Hepatocyte (in vitro differentiated cells): ENCODE measurements around the gene ROCK1. TPM values are rescaled to one million over a fixed set of nuclear protein-coding genes. Genes with fewer than 3 reads are reported as not detected.

Source experiments
- DNase-seq: peaks from one replicate; pipeline ENCODE4 v3.0.0-alpha.2; 2016; ENCODE audit warnings: low spot score
- H2AFZ ChIP-seq: fragments of 200-600 bp; sonication (generic); 2 replicates; pipeline ENCODE4 v1.6.0; 2016; ENCODE audit warnings: antibody characterized with exemption, mild to moderate bottlenecking
- H3K27ac ChIP-seq: fragments of 200-600 bp; sonication (generic); 2 replicates; pipeline ENCODE4 v1.5.1; 2016; ENCODE audit warnings: mild to moderate bottlenecking
- H3K27me3 ChIP-seq: fragments of 200-600 bp; sonication (generic); 2 replicates; pipeline ENCODE4 v1.6.1; 2016
- H3K36me3 ChIP-seq: fragments of 200-600 bp; sonication (generic); replicated peaks from 2 replicates; pipeline ENCODE4 v1.5.1; 2016; ENCODE audit warnings: low read depth; ENCODE audit not compliant: insufficient read depth
- H3K4me1 ChIP-seq: fragments of 200-600 bp; sonication (generic); 2 replicates; pipeline ENCODE4 v1.5.1; 2016; ENCODE audit warnings: mild to moderate bottlenecking, moderate library complexity; ENCODE audit not compliant: insufficient read depth
- H3K4me2 ChIP-seq: fragments of 200-600 bp; sonication (generic); 2 replicates; pipeline ENCODE4 v1.6.0; 2016
- H3K4me3 ChIP-seq: fragments of 200-600 bp; sonication (generic); 2 replicates; pipeline ENCODE4 v1.5.1; 2016; ENCODE audit warnings: mild to moderate bottlenecking
- H3K79me2 ChIP-seq: fragments of 200-600 bp; sonication (generic); 2 replicates; pipeline ENCODE4 v1.6.0; 2017; ENCODE audit warnings: mild to moderate bottlenecking
- H3K9me2 ChIP-seq: fragments of 200-600 bp; sonication (generic); replicated peaks from 2 replicates; pipeline ENCODE4 v1.6.0; 2017; ENCODE audit warnings: mild to moderate bottlenecking; ENCODE audit not compliant: insufficient read depth
- H3K9me3 ChIP-seq: fragments of 200-600 bp; sonication (generic); 2 replicates; pipeline ENCODE4 v1.5.1; 2016; ENCODE audit warnings: low read depth, mild to moderate bottlenecking
- H4K20me1 ChIP-seq: fragments of 200-600 bp; sonication (generic); 2 replicates; pipeline ENCODE4 v1.6.0; 2016; ENCODE audit warnings: mild to moderate bottlenecking; ENCODE audit not compliant: insufficient read depth, poor library complexity, severe bottlenecking
- CTCF ChIP-seq: fragments of 200-600 bp; sonication (generic); IDR thresholded peaks from 2 replicates; pipeline ENCODE4 v1.5.1; 2016; ENCODE audit warnings: antibody characterized with exemption, mild to moderate bottlenecking; ENCODE audit not compliant: poor library complexity
- EZH2 ChIP-seq: fragments of 200-600 bp; sonication (generic); IDR thresholded peaks from 2 replicates; pipeline ENCODE4 v1.6.1; 2016; ENCODE audit warnings: antibody characterized with exemption, mild to moderate bottlenecking, borderline replicate concordance
- EZH2phosphoT487 ChIP-seq: fragments of 200-600 bp; sonication (generic); IDR thresholded peaks from one replicate; pipeline ENCODE4 v1.6.1; 2018; ENCODE audit warnings: antibody characterized with exemption, mild to moderate bottlenecking, low read depth, moderate library complexity; ENCODE audit not compliant: unreplicated experiment, severe bottlenecking
- WGBS: methylation state at CpG from one replicate; pipeline ENCODE4 v1.1.6; 2016; ENCODE audit warnings: low lambda C conversion rate; ENCODE audit errors: missing lambda C conversion rate; 5-methylcytosine and 5-hydroxymethylcytosine counted together
- polyA plus RNA-seq: library from polyadenylated mRNA; unstranded; fragments of >200 nt; fragmentation: Nextera tagmentation; extraction: Ambion mirVana; gene quantifications from 2 replicates; pipeline ENCODE4 v1.2.1, GENCODE V29; 2016
- total RNA-seq: library from RNA; depleted of rRNA; stranded (reverse); fragments of >200 nt; gene quantifications from 2 replicates; pipeline ENCODE4 v1.2.3, GENCODE V29; 2014

The ROCK1 gene
- total RNA-seq (41.7 and 42.1 TPM in 2 replicates), polyA plus RNA-seq (22.5 and 29.9 TPM in 2 replicates)

DNA sequence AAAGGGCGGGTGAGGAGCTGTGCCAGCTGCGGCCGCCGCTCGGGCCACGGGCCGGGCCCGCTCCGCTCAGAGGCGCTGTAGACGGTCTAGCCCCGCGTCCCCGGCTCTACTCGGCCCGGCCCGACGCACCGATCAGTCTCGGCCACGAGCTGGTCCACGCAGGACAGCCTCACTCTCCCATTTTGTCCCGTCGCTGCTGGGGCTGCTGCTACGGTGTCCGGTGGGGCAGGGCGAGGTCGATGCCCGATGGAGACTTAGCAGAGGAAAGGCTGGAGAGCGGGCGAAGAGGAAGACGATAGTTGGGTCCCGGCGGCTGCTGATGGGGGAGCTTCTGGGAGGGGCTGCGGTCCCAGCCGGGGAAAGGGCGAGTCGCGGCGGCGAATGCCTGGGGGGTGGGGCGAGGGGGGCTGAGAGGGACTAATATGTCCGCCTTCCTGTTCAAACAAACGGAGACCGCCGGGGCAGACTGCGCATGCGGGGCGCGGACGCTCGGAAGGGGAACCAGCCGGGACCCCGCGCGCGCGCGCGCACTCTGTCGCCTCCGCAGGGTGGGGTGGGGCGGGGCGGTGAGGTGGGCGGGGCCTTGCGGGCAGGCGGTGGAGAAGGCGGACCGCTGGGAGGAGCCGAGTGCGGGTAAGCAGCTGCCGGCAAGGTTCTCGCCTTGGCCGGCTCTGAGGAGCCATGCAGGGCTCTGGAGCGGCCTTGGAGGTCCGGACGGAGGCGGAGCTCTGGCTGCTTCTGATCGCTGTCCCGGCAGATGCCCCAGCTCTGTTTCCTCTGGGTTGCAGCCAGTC is at the start of gene ROCK1:
Gene ROCK1 (minus strand): TSS at position 468 of the 794 bp plus-strand sequence. CDS start 903 bp downstream, outside the sequence.
- Histone ChIP-seq H3K9me3 (no peaks in the 10 kb centered on the region), H3K9me2 (no peaks in the 10 kb centered on the region), H3K4me2 (peak within 1 kb of the TSS; percentile 90), H3K27ac (peak within 1 kb of the TSS; percentile 98), H3K79me2 (peaks cover 48% of the 10 kb centered on the region), H3K36me3 (no peaks in the 10 kb centered on the region), H3K27me3 (no peaks in the 10 kb centered on the region), H3K4me3 (peak within 1 kb of the TSS; percentile 79), H4K20me1 (peaks cover 42% of the 10 kb centered on the region), H2AFZ (peak within 1 kb of the TSS; percentile 88), H3K4me1 (peaks cover 15% of the 10 kb centered on the region)
- peak; percentile 99 for DNase-seq
- WGBS = under 1% methylated on average over 45 of the region's 80 CpGs
- TF ChIP-seq EZH2 (no peak), CTCF (no peak), EZH2phosphoT487 (no peak)

GRCh38 chr18:21155443-21155842 is 43.8 kb upstream of the ROCK1 start:
- no peaks in the 10 kb centered on the region for H3K4me1 ChIP-seq
- H3K4me3 ChIP-seq = no peak overlapping the region
- H3K4me2 ChIP-seq = no peak overlapping the region
- H3K36me3 ChIP-seq = no peaks in the 10 kb centered on the region
- DNase-seq = no peak
- WGBS = 85% methylated on average over 1 of the region's 1 CpG
- no peak for TF ChIP-seq EZH2
- no peak for TF ChIP-seq CTCF
- no peak for TF ChIP-seq EZH2phosphoT487
- no peaks in the 10 kb centered on the region for H3K9me3 ChIP-seq
- no peak overlapping the region for H3K27ac ChIP-seq
- H3K79me2 ChIP-seq = no peaks in the 10 kb centered on the region
- H2AFZ ChIP-seq = no peak overlapping the region
- H3K27me3 ChIP-seq = no peaks in the 10 kb centered on the region
- peaks cover 3% of the 10 kb centered on the region for H3K9me2 ChIP-seq
- H4K20me1 ChIP-seq = no peaks in the 10 kb centered on the region

GRCh38 chr18:21146016-21146415 is 34.4 kb upstream of the ROCK1 start:
- Histone ChIP-seq H3K9me2 (peaks cover under 1% of the 10 kb centered on the region), H3K4me2 (no peak overlapping the region), H3K9me3 (no peaks in the 10 kb centered on the region), H3K4me3 (no peak overlapping the region), H3K27me3 (no peaks in the 10 kb centered on the region), H3K36me3 (no peaks in the 10 kb centered on the region), H3K79me2 (no peaks in the 10 kb centered on the region), H2AFZ (no peak overlapping the region), H3K27ac (no peak overlapping the region), H4K20me1 (no peaks in the 10 kb centered on the region), H3K4me1 (no peaks in the 10 kb centered on the region)
- no peak for DNase-seq
- TF ChIP-seq EZH2phosphoT487 (no peak), CTCF (no peak), EZH2 (no peak)
